HFF-Myc (cell line): Measurements from ENCODE around the gene HAAO.

ENCODE experiments used
- DNase-seq: peaks from one replicate; pipeline ENCODE4 v3.0.0-alpha.2; 2011; ENCODE audit warnings: low read depth; ENCODE audit errors: extremely low read depth
- H3K4me3 ChIP-seq: replicated peaks from 2 replicates; pipeline ENCODE4 v1.5.1; 2011; ENCODE audit warnings: low read depth, mild to moderate bottlenecking, control low read depth, low read length
- TF ChIP-seq, protein P1 (sequence below): IDR thresholded peaks from 2 replicates; pipeline ENCODE4 v1.5.1; 2012; ENCODE audit warnings: mild to moderate bottlenecking, low read depth, low read length, control low read depth; ENCODE audit errors: missing control alignments

Gene HAAO

GRCh38 chr2:42827647-42828486 is 35.5 kb upstream of the HAAO start:
- H3K4me3 ChIP-seq: no peak overlapping the region
- TF ChIP-seq, protein P1, sequence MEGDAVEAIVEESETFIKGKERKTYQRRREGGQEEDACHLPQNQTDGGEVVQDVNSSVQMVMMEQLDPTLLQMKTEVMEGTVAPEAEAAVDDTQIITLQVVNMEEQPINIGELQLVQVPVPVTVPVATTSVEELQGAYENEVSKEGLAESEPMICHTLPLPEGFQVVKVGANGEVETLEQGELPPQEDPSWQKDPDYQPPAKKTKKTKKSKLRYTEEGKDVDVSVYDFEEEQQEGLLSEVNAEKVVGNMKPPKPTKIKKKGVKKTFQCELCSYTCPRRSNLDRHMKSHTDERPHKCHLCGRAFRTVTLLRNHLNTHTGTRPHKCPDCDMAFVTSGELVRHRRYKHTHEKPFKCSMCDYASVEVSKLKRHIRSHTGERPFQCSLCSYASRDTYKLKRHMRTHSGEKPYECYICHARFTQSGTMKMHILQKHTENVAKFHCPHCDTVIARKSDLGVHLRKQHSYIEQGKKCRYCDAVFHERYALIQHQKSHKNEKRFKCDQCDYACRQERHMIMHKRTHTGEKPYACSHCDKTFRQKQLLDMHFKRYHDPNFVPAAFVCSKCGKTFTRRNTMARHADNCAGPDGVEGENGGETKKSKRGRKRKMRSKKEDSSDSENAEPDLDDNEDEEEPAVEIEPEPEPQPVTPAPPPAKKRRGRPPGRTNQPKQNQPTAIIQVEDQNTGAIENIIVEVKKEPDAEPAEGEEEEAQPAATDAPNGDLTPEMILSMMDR: peak; percentile 88
- no peak for DNase-seq

DNA sequence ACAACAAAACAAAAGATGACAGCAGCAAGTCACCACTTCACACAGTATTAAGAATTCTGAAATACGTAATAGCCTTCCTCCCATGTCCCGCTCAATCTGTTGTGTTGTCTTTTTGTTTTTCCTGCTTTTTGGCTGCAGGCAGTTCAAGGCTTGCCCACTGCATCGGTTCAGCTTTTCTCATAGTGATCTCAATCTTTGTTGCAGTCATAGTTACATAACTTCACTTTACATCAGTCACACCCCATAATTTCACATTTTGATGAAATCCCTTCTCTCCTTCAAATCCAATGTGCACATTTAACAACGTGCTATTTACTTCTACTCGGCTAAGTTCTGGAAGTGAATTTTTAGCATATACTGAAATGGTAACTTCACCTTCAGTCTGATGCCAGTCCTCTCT is 33.8 kb upstream of the HAAO start:
- no peak overlapping the region for H3K4me3 ChIP-seq
- TF ChIP-seq, protein P1: no peak
- no peak for DNase-seq

DNA sequence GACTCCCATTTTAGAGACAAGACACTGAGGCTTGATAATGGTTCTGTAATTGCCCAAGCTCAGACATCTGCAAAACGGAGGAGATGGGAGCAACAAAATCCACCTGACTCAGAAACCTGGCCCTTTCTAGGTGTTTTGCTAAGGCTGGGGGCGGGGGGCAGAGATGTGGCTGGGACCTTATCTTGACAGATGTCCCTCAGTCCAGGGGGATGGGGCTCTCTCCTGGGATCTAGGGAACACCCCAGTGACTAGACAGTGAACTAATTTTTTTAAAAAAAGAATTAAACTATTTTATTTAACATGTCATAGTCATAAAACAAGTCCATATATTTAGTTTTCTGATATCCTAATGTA is 32.0 kb upstream of the HAAO start:
- no peak for DNase-seq
- no peak overlapping the region for H3K4me3 ChIP-seq
- TF ChIP-seq, protein P1: no peak

DNA sequence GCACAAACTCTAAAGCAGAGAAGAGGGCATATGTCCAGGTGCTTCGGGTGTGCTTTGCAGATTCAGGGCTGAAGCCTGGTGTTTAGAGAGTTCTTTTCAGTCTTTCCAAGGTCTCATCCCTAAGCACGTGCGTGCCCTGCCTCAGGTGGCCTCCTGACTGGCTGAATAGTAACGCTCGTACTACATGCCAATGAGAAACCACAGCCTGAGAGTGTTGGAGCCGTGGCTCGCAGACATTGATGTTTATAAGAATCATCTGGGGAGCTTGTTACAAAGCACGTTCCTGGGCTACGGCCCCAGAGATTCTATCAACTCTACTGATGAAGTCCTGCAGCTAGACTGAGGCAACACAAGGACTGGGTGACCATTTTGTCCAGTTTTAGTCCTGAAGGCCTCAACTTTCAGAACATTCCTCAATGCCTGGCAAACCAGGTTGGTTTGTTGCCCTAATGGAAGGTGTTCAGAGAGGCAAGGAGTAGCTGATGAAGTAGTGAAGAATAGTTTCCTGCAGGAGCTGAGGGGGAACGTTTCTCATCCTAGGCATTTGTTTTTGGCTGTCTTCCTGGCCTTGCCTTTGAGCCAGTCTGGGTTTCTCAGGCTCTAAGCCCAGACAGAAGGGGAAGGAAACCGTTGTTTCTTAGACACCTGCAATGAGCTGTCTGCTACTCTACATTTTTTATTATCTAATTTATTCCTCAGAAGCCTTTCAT is 31.5 kb upstream of the HAAO start:
- TF ChIP-seq, protein P1: no peak
- no peak overlapping the region for H3K4me3 ChIP-seq
- no peak for DNase-seq

DNA sequence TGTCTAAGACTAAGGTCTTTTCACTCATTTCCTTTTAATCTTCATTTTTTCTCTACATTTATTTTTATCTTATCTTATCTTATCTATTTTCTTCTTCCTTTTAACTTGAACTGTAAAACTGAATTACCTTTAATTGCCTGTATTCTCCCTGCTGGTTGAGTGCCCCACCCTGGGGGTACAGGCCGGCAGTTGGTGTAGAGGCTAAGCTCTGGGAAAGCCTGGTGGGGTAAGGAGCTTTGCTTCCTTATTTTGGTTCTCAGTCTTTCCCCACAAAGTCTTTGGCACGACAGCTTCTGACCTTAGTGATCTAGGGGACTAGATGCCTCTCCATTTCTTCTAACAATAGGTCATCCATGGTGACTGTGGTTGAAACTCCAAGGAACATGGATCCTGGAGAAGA is 26.8 kb upstream of the HAAO start:
- no peak for DNase-seq
- TF ChIP-seq, protein P1: no peak
- H3K4me3 ChIP-seq: no peak overlapping the region

DNA sequence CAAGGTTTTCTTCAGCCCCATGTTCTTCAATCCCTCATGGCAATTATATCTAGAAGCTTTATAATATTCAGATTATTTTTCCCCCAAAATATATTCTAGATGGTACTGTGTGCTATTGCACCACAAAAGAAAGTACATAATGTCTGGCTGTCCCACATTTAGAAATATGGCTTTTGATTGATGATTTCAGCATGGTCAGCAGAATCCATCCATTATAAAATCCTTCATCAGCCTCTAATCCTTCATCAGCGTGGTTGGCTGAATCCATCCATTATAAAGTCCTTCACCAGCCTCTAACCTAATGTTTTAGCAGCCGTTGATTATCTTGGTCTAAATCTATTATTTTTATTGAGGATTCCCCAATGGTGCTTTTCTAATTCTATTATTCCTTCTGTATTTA is 23.3 kb upstream of the HAAO start:
- no peak overlapping the region for H3K4me3 ChIP-seq
- TF ChIP-seq, protein P1: no peak
- DNase-seq: no peak
